ENCODE results near the gene NANOS2.

Gene NANOS2

DNA sequence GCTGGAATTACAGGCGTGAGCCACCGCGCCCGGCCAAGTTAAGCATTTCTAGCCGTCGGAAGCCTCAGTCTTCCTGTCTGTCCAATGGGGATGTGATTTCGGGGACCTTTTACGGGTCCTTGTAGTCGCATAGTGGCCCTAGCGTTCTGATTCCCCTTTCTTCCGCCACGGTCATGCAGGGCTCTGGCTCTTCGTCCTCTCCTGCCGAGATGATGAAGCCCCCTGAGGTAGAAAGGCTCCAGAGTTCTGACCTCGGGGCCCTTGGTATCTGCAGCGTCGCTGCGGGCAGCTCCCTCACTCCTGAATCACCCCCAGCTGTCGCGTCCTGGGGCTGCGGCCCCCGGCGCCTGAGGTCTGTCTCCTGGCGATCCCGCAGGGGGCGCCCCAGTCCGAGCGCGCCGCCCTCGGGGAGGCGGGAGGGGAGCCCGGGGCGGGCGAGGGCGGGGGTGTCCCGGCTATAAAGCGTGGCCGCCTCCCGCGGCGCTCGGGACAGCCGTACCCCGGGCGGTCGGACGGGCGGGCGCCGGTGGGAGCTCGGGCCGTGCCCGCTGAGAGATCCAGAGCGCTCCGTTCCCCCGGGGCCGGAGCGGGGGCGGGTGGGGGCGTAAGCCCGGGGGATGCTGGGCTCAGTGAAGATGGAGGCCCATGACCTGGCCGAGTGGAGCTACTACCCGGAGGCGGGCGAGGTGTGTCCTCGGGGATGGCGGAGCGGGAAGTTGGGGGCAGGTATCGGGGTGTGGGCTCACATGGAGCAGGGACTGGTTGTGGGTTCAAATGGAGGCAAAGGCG, 50.5 kb downstream of the NANOS2 start, which contains the start of gene FOXA3:
Gene FOXA3 (plus strand): TSS at position 487 of the 789 bp plus-strand sequence. CDS start 131 bp downstream, at position 618.
- in situ Hi-C loops (cut with HindIII; ENCODE audit: low pct_ligation_motif_present, low pct_unique_long_range_greater_than_20kb, low sequenced_read_pairs), result no loop called here
- DNase-seq, result peak; percentile 59

DNA sequence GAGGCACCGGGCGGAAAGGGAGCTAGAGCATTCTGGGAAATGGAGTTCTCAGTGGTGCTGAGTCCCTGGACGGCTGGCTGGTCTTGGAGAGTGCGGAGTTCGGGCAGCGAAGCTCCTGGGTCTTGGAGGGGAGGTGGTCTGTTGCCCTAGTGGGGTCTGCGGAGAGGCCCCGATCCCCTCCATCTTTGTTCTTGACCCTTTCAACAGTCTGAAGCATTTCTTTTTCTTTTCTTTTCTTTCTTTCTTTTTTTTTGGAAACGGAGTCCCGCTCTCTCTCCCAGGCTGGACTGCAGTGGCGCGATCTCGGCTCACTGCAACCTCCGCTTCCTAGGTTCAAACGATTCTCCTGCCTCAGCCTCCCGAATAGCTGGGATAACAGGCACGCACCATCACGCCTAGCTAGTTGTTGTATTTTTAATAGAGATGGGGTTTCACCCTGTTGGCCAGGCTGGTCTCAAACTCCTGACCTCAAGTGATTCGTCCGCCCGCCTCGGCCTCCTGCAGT, 51.2 kb downstream of the NANOS2 start:
- no peak for DNase-seq
- in situ Hi-C loops (cut with HindIII; ENCODE audit: low pct_ligation_motif_present, low pct_unique_long_range_greater_than_20kb, low sequenced_read_pairs), result no loop called here
